Measurements from ENCODE around the gene POLD2. TPM values are rescaled to one million over a fixed set of nuclear protein-coding genes. Genes with fewer than 3 reads are reported as not detected.

POLD2 gene
- total and polyA plus RNA-seq, 2 of the 4 experiments (the other 2 are of a cell fraction) = 142 to 163 TPM

GRCh38 chr7:44095781-44096180, 27.6 kb downstream of the POLD2 start:
- Histone ChIP-seq H2AFZ (replicated peaks; ENCODE audit: low read length, poor library complexity) (no peak overlapping the region), H4K20me1 (ENCODE audit: insufficient read depth, low read length) (no peaks in the 10 kb centered on the region), H3K14ac (replicated peaks; ENCODE audit: low read depth, low read length) (no peak overlapping the region), H4K8ac (ENCODE audit: low read depth in 2 of 2, low read length in 2 of 2) (no peak overlapping the region), H2BK15ac (ENCODE audit: low read depth, low read length) (no peak overlapping the region), H3K4me3 (ENCODE audit: insufficient read depth, low read depth, low read length) (no peak overlapping the region), H3K4me2 (ENCODE audit: low read depth, low read length) (no peak overlapping the region), H3K9ac (ENCODE audit: low read depth, low read length) (no peak overlapping the region), H3K23ac (ENCODE audit: low read depth, low read length) (no peak overlapping the region), H3K4ac (ENCODE audit: low read depth, low read length) (no peak overlapping the region), H3K79me1 (ENCODE audit: low read depth in 1 of 2, low read length in 2 of 2) (no peaks in the 10 kb centered on the region), H4K5ac (ENCODE audit: low read depth, low read length) (no peak overlapping the region), H3K36me3 (ENCODE audit: control insufficient read depth, insufficient read depth, low read length) (no peaks in the 10 kb centered on the region), H2BK20ac (ENCODE audit: low read depth, low read length) (no peak overlapping the region), H3K27ac (ENCODE audit: insufficient read depth, low read length) (no peak overlapping the region), H3K9me3 (ENCODE audit: control insufficient read depth, insufficient read depth, low read length) (no peaks in the 10 kb centered on the region), H3K27me3 (ENCODE audit: control insufficient read depth, insufficient read depth, low read length) (no peaks in the 10 kb centered on the region), H2BK120ac (ENCODE audit: low read depth, low read length) (no peak overlapping the region), H3K4me1 (ENCODE audit: control insufficient read depth, insufficient read depth, low read length) (peaks cover 12% of the 10 kb centered on the region), H2AK9ac (replicated peaks; ENCODE audit: low read depth, low read length, poor library complexity) (no peak overlapping the region), H2BK5ac (ENCODE audit: low read depth, low read length, poor library complexity, severe bottlenecking) (no peak overlapping the region), H3K18ac (ENCODE audit: low read depth, low read length) (no peak overlapping the region), H2AK5ac (ENCODE audit: low read depth, low read length) (no peak overlapping the region), H3K56ac (ENCODE audit: extremely low read depth, insufficient read depth, low read length) (no peak overlapping the region), H4K91ac (ENCODE audit: insufficient read depth, low read depth, low read length) (no peak overlapping the region), H3K9me1 (ENCODE audit: insufficient read depth, low read length) (peaks cover 7% of the 10 kb centered on the region; the same call in 1 of the 2 replicates)
- intact Hi-C loops (cut with micrococcal nuclease) = no loop called here
- DNase-seq = no peak
- no TSS peak for BruUV-seq (replicated peaks)
- ATAC-seq (ENCODE audit: low read depth) = no peak
- TF ChIP-seq MAZ (IDR thresholded peaks at IDR 0.05; ENCODE audit: borderline replicate concordance, low read depth, low read length) (no peak), SMC3 (IDR thresholded peaks at IDR 0.05; ENCODE audit: low read depth, low read length) (no peak)
- CTCF ChIA-PET = no interaction called here
- no CpG with 5 or more reads among the region's 3 CpGs for whole genome bisulfite sequencing, 2 experiments (ENCODE audit: extremely low coverage in 2 of 2, insufficient read length in 1 of 2)
- dilution Hi-C loops (cut with HindIII; ENCODE audit: low sequenced_read_pairs, unreplicated experiment) = no loop called here
- POLR2A ChIA-PET (ENCODE audit: unreplicated experiment) = no interaction called here
- in situ Hi-C loops (cut with MboI; ENCODE audit: low sequenced_read_pairs) = no loop called here
